Renal cortex interstitium (tissue), 11 donors: ENCODE measurements around the gene WDHD1. TPM values are rescaled to one million over a fixed set of nuclear protein-coding genes. Genes with fewer than 3 reads are reported as not detected.

Experiments
- DNase-seq, 11 donors: peaks; one replicate each; pipeline ENCODE4 v3.0.0-alpha.2; 2013; ENCODE audit warnings: low read depth in 9 of 11, low spot score in 4 of 11; ENCODE audit errors: extremely low read depth in 1 of 11
- polyA plus RNA-seq, 3 donors: library from polyadenylated mRNA; unstranded; fragments of 120-200 nt; gene quantifications; one replicate each; pipeline ENCODE4 v1.2.1, GENCODE V29; 2013; ENCODE audit not compliant: insufficient read length in 3 of 3

The WDHD1 gene
- polyA plus RNA-seq, 3 donors: 16.4 to 23.0 (median 18.6) TPM

- no peak for DNase-seq
Measured at GRCh38 chr14:54893151-54893760, 133.6 kb downstream of the WDHD1 start.

GRCh38 chr14:54891471-54892245, 135.2 kb downstream of the WDHD1 start:
- no peak for DNase-seq

- DNase-seq: no peak
Measured at GRCh38 chr14:54890788-54891187, 136.1 kb downstream of the WDHD1 start.

- no peak for DNase-seq
Measured at GRCh38 chr14:54889919-54890318, 137.0 kb downstream of the WDHD1 start.

Other genes starting within 250 kb of the WDHD1 start
- 10 to 100 TPM in 1 of 3 donors, 1 to 10 TPM in 2; 7.5 to 10.5 (median 10.0) TPM for gene GCH1, start 124.3 kb downstream of the WDHD1 start, polyA plus RNA-seq
- 10 to 100 TPM; 17.4 to 21.6 (median 20.8) TPM for gene SOCS4, start 137 bp upstream of the WDHD1 start, polyA plus RNA-seq
- 100 to 1,000 TPM; 105 to 124 (median 106) TPM for gene MAPK1IP1L, start 24.5 kb upstream of the WDHD1 start, polyA plus RNA-seq
- gene LGALS3, start 102.2 kb upstream of the WDHD1 start, polyA plus RNA-seq: 10 to 100 TPM; 14.8 to 26.0 (median 16.1) TPM
- gene DLGAP5, start 164.5 kb upstream of the WDHD1 start, polyA plus RNA-seq: 10 to 100 TPM; 21.7 to 40.2 (median 33.2) TPM
- gene FBXO34, start 244.3 kb upstream of the WDHD1 start, polyA plus RNA-seq: 10 to 100 TPM; 32.5 to 38.8 (median 38.7) TPM